ENCODE results near the gene NXPH2.
"Not testable (repeated sequence)": the region's sequence is repeated elsewhere in the genome, so short reads cannot be mapped to it uniquely, and the experiment has no call there.

Gene NXPH2

DNA sequence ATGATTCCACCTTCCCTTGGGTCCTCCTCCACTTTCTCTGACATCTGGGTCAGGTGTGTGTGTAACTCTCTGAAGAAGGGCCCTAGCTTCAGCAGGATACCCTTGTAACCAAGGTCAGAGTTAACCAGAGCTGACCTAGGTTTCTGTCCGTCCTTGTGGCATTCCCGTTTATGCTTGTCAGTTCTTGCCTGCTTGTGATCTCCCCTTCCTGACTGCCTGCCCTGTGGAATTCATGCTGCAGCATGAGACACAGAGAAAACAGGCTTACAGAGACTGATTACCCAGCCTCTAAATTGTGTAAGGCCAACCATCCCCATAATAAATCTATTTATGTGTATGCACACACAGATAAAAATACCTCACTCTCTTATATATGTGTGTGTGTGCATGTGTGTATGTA lies 22.8 kb downstream of the NXPH2 start:
- DNase-seq (ENCODE audit: low read depth), result no peak

DNA sequence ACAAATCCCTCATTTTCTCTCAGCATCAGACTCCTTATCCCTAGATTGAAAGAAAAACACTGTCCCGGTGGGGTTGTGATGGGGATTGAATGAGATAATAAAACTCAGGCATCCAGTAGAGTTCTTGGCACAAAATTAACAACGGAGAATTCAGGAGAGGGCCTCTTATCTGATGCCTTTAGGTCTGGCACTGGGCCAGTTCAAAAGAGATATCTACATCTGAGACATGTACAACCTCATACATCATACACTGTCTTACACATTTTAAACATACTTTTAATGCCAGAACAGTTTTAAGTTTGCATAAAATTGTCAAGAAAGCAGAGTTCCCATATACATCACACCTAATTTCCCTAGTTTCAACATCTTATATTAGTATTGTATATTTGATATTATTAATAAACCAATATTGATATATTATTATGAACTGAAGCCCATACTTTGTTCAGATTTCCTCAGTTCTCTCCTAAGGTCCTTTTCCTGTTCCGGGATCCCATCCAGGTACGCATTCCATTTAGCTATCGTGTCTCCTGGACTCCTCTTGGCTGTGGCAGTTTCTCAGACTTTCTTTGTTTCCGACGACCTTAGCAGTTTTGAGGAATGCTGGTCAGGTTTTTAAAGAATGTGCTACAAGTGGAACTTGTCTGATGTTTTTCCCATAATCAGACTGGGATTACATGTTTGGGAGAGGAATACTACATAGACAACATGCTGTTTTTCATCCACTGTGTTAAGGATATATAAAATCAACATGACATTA lies 27.8 kb downstream of the NXPH2 start:
- DNase-seq (ENCODE audit: low read depth), result no peak

- no peak for DNase-seq (ENCODE audit: low read depth)
These were observed 35.5 kb downstream of the NXPH2 start for GRCh38 chr2:138744713-138745112.

DNA sequence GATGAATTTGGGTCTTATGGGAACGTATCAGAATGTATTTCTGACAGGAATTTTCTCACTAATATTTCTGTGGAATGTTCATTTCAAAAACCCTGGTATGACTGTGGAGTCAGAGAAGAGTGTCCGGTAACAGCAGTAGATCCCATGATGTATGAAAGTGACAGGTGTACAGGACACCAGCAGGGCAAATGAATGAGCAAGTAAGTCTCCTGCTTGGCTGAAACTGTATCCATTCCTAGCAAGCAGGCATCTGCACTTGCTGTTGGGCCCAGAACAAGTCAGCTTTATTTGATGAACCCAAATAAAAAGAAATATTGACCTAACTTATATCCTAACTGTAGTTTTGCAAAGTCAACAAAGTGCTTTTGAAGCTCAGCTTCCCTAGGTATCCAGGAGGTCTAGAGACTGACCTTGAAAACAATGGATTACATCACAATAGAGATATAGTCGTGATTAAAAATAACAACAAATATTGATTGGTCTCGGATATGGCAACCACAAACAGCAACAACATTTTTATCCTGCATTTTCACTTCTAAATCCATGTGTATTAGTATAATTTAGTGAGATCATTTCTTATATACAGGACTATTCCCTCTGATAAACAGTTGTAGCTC lies 37.6 kb downstream of the NXPH2 start:
- DNase-seq (ENCODE audit: low read depth), result no peak

DNA sequence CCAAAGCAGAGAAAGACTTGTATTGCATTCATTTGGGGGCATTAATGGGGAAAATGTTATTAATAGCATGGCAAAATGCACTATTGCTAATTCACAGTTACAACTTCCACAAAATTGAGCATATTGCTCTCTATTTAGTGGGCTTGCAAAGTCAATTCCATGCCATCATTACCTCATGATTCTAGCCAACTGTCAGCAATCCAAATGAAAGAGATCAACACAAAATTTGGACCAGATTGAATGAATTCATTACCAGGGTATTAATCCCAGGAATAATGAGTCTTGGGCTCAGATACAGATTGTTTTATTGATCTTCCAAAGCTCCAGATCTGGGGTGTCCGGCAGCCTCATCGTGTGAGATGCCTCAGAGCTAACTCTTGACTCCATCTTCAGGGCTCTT lies 38.3 kb downstream of the NXPH2 start:
- no peak for DNase-seq (ENCODE audit: low read depth)

GRCh38 chr2:138737009-138737554 lies 43.1 kb downstream of the NXPH2 start:
- DNase-seq (ENCODE audit: low read depth), result not testable (repeated sequence)

DNA sequence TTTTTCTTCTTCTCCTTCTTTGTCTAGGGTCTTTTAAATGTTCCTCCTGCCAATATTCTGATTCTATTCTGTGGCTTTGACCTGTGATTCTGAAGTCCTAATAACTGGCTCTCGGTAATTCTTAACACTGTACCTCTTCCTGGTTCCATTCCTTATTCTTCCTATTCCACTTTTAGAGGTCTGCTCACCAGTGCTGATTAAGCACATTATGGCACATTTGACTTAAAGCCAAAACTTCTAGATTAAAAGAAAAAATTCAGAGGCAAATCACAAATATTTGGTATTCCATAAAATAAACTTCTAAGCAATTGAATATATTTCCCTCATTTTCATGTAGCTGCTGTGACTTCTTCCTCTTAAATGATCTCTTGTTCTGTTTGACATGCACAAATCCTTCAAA lies 47.5 kb downstream of the NXPH2 start:
- DNase-seq (ENCODE audit: low read depth), result no peak

DNA sequence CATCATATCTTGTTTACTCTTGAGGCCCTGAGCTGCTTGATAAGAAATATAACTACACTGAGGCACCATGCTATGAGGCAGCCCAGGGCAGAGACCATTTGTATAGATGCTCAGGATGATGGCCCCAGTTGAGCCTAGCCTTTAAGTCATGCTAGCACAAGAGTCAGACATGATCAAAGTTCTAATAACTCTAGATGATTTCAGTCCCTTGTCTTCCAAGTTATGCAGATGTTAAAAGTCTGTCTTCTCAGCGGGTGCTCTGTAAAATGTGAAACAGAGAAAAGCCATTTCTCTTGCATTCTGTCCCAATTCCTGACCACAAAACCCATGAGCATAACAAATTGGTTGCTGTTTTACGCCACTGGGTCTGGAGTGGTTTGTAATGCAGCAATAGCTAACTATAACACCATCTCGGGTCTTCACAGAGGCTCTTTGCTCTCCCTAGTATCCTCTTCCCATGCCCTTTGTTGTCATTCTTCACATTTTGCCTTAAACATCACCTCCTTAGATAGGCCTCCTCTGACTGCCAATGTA lies 49.6 kb downstream of the NXPH2 start:
- DNase-seq (ENCODE audit: low read depth), result no peak

GRCh38 chr2:138727956-138728355 lies 52.2 kb downstream of the NXPH2 start:
- DNase-seq (ENCODE audit: low read depth), result no peak

DNA sequence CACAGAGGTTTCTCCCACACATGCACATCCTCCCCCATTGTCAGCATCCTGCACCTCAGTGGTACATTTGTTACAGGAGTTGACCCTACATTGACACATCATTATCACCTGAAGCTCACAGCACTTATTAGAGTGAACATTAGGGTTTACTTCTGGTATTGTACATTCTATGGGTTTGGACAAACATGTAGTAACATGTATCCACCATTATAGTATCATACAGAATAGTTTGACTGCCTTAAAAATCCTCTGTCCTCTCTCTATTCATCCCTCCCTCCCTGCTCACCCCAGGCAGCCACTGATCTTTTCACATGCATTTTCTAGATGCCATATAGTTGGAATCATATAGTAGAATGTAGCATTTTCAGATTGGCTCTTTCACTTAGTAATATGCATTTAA lies 53.5 kb downstream of the NXPH2 start:
- DNase-seq (ENCODE audit: low read depth), result no peak

DNA sequence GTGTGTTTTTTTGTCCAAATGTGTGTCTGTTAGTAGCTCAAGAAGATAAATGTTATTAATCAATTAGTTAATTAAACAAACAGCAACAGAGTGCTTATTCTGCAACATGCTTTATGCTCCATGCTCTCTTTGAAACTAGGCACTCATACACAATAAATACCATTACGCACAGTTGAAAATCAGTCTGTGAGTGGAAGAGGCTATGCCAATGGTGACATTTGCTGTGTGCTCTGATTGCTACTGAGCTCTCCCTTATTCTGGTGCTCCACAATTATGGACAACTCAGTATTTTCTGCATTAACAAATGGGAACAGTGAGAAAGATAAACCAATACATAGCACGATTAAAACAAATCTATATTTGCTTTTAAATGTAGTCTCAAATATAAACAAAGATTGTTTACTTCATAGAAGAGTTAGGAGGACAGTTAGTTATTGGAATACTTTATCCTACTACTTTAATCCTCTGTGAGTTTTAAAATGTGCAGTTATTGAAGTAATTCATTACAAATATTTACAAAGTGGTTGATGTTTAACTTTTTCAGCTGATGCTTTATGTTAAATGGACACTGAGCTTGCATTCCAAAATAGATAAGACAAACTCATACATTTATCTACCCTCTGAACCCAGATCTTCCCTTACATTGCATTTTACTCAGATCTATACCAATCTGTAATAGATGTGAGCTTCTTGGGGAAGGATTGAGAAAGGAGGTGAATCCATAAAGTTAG lies 55.3 kb downstream of the NXPH2 start:
- no peak for DNase-seq (ENCODE audit: low read depth)

GRCh38 chr2:138724327-138724726 lies 55.9 kb downstream of the NXPH2 start:
- DNase-seq (ENCODE audit: low read depth), result no peak

DNA sequence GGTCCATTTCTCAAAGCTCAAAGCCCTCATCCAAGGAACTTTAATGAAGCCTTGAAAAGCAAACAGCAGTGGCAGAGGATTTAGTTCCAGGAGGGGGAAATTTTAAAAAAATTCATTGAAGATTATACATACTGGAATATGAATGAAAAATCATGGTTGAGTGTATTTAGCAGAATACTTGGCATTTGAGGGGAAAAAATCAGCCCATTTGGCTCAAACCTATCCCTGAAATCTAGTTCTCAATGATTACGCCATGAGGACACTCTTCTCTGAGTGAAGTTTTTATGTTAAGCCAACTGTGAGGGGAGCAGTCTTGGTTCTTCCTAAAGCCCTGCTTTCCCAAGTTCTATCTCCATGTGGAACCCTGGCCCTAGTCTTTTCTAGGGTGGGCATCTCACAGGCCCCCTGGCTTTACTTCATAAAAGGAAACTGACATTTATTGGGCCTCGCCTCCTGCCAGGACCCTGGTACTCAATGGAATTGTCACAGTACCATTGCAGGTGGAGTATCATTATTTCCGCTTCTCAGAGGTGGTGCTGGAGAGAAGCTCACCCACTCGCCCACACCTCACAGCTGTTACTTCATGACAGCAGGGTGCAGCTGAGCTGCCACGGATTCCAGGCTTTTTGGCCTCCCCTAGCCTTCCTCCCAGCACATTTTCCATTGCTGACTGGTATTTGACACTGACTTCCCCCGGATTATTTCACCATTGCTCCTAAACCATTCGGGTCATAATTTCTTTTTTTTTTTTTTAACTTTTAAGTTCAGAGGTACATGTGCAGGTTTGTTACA lies 56.8 kb downstream of the NXPH2 start:
- DNase-seq (ENCODE audit: low read depth), result no peak

DNA sequence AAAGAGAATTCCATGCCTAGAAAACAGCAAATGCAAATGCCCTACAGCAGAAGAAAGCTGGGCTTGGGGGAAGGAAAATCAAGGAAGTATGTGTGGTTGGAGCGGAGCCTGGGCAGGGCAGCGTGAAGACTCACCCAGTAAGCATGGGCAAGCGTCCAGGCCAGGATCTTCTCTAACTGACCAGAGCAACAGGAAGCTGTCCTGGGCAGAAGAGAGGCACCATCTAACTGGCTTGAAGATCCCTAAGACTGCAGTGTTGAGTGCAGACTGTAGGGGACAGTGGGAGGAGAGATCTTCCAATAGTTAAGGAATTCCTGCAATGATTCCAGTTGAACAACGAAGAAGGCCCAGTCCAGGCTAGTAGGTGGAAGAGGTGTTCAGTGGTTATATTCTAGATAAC lies 57.9 kb downstream of the NXPH2 start:
- DNase-seq (ENCODE audit: low read depth), result no peak

GRCh38 chr2:138720035-138720838 lies 60.0 kb downstream of the NXPH2 start:
- DNase-seq (ENCODE audit: low read depth), result no peak

DNA sequence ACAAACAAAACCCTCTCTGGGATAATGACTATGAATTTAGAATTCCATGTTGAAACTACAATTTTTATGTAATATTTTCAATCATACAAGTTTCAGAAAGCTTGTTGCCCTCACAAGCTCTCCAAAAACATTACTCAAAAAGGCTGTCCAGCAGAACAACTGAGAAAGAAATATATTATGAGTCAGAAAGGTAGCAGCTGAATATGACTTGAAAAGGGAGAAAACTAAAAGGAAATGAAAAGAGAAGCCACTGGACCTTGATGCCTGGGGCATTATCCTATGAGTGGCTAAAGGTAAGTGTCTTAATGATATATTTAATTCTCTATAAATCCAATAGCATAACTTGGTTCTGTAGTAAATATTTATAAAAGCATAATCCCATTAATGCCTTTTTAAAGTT lies 61.8 kb downstream of the NXPH2 start:
- DNase-seq (ENCODE audit: low read depth), result no peak

DNA sequence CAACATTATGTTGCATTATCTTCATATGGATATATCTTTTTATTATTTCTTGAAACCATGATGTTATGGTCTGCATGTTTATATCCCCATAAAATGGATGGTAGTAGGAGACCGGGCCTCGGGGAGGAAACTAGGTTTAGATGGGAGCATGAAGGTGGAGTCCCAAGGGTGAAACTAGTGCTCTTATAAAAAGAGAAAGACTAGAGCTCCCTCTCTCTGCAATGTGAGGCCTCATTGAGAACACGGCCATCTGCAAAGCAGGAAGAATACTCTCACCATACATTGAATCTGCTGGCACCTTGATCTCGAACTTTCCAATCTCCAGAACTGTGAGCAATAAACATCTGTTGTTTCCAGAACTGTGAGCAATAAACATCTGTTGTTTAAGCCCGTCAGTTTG lies 64.0 kb downstream of the NXPH2 start:
- DNase-seq (ENCODE audit: low read depth), result no peak

DNA sequence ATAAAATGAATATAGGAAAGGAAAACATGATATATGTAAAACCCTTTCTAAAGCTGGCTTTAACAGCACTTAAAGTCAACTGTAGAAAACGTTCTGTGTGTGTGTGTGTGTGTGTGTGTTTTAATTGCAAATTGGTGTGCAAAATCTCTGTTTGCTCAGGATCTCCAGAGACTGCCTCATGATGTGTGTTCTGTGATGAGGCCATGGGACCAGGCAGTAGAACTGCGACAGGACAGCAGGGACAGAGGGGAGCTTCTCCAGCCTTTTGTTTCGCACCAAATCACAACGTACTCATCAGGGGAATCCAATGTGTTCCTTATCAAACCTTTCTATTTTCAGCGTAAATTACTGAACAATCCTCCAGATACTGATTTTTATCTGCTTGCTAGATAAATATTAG lies 66.7 kb downstream of the NXPH2 start:
- DNase-seq (ENCODE audit: low read depth), result no peak

- no peak for DNase-seq (ENCODE audit: low read depth)
These were observed 67.1 kb downstream of the NXPH2 start for GRCh38 chr2:138713069-138713496.

DNA sequence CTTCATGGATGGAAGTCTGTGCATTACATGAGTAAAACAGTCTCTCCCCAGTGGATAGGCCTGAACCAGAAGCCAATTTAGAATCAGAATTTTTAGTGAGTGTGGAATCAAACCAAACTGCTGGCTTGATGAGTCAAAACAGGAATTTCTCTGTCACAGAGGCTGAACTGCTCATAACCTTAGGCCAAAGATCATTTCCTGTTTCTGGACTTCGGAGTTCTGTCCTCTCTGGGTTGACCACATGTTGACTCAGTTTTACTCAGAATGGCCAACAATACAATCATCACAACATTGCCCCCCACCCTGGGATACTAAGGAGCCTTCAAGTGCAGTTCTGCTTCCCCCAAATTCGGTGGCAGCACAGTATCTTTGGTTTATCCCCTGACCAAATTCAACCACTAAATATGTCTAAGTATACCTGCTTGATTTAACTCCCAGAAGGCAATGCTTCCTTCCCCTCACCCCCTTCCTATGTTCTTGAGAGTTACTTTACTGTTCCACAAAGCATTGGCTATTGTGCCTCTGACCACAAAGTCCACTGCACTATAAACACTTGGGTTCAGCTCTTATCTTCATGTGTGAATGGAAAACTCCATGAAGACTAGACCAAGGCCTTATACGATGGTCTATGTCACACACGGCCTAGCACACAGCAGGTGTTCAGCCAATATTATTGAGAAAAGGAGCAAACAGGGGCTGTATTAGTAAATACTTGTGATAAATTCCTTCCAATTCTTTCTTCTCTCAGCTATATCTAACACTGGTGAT lies 67.8 kb downstream of the NXPH2 start:
- peak; percentile 19 for DNase-seq (ENCODE audit: low read depth)
